NCI-H1436 (cell line): Measurements from ENCODE around the gene PCDHGB5.
"Not testable (repeated sequence)": the region's sequence is repeated elsewhere in the genome, so short reads cannot be mapped to it uniquely, and the experiment has no call there.

ENCODE experiments used
- DNase-seq: peaks from one replicate; lab custom pipeline; 2025; lab: John Stamatoyannopoulos, UW

PCDHGB5 gene

GRCh38 chr5:141382469-141383294, 15.1 kb upstream of the PCDHGB5 start, which contains the start of gene PCDHGA7:
Gene PCDHGA7 (plus strand): TSS chr5:141382742. CDS start chr5:141382900, 158 bp downstream.
- DNase-seq, result no peak

GRCh38 chr5:141383345-141383744, 14.4 kb upstream of the PCDHGB5 start:
- DNase-seq, result no peak

- DNase-seq, result no peak
Measured at GRCh38 chr5:141384471-141385267, 13.1 kb upstream of the PCDHGB5 start.

- not testable (repeated sequence) for DNase-seq
Measured at GRCh38 chr5:141387557-141388311, 10.0 kb upstream of the PCDHGB5 start, which contains the start of gene PCDHGB4. Gene PCDHGB4 (plus strand): TSS chr5:141387698. CDS start chr5:141387885, 187 bp downstream.

- no peak for DNase-seq
Measured at GRCh38 chr5:141388661-141389060, 9.1 kb upstream of the PCDHGB5 start.

- DNase-seq, result no peak
Measured at GRCh38 chr5:141389153-141390042, 8.3 kb upstream of the PCDHGB5 start.

GRCh38 chr5:141392429-141393198, 5.1 kb upstream of the PCDHGB5 start, which contains the start of gene PCDHGA8:
Gene PCDHGA8 (plus strand): TSS chr5:141392633. CDS start chr5:141392814, 181 bp downstream.
- DNase-seq, result no peak

- DNase-seq, result no peak
Measured at GRCh38 chr5:141393267-141393666, 4.5 kb upstream of the PCDHGB5 start.

- DNase-seq, result not testable (repeated sequence)
Measured at GRCh38 chr5:141394401-141395187, 3.2 kb upstream of the PCDHGB5 start.

GRCh38 chr5:141398608-141399007, 861 bp downstream of the PCDHGB5 start:
- no peak for DNase-seq

GRCh38 chr5:141399555-141400258, 2.0 kb downstream of the PCDHGB5 start:
- DNase-seq, result no peak

- no peak for DNase-seq
Measured at GRCh38 chr5:141402553-141403243, 5.0 kb downstream of the PCDHGB5 start, which contains the start of gene PCDHGA9. Gene PCDHGA9 (plus strand): TSS chr5:141402778. CDS start chr5:141402953, 175 bp downstream.

- DNase-seq, result no peak
Measured at GRCh38 chr5:141403387-141403786, 5.6 kb downstream of the PCDHGB5 start.

GRCh38 chr5:141407790-141408505, 10.2 kb downstream of the PCDHGB5 start, which contains the start of gene PCDHGB6:
Gene PCDHGB6 (plus strand): TSS chr5:141408021. CDS start chr5:141408203, 182 bp downstream.
- not testable (repeated sequence) for DNase-seq

GRCh38 chr5:141409598-141410306, 12.0 kb downstream of the PCDHGB5 start:
- DNase-seq, result no peak

GRCh38 chr5:141411575-141411974, 13.8 kb downstream of the PCDHGB5 start:
- no peak for DNase-seq
